GM18517 (cell line): ENCODE data around the gene ZNF800.

Source experiments
- ATAC-seq: cut with Tn5 transposase; IDR thresholded peaks from one replicate; pipeline ENCODE4 v1.9.1; 2021; ENCODE audit warnings: mild to moderate bottlenecking, moderate library complexity; ENCODE audit not compliant: unreplicated experiment

ZNF800 gene

DNA sequence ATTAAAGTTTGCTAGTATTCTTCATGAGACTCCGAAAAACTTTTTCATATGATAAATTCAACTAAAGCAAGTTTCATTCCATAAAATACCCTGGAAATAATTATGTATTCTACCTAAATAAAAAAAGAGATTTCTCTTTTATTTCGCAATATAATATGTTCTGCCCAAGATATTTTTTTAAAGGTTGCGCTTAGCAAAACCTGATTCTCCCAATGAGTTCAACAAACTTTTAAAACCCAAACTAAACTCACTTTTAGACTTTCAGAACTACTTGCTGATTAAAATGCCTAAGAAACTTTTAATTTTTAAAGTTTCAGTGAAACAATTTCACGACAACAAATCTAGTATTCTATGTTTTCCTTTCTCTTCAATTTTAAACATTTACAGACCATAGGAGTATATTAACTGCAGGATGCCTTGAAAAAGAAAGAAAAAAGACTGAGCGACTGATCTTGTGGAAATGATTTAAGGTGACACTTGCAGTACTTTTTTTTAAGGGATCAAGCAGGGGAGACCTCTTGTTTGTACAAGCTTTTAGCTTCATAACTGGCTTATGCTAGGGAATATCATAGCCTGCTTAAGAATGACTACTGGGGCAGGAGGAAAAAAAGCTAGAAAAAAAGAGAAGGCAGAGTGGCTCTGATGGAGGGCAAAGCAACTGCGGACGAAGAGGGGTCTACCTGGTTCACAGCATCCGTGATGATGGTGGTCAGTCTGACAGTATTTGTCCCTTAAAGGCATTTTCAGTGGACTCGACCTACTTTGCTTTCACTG is 1.5 kb downstream of the ZNF800 start:
- ATAC-seq: no peak

DNA sequence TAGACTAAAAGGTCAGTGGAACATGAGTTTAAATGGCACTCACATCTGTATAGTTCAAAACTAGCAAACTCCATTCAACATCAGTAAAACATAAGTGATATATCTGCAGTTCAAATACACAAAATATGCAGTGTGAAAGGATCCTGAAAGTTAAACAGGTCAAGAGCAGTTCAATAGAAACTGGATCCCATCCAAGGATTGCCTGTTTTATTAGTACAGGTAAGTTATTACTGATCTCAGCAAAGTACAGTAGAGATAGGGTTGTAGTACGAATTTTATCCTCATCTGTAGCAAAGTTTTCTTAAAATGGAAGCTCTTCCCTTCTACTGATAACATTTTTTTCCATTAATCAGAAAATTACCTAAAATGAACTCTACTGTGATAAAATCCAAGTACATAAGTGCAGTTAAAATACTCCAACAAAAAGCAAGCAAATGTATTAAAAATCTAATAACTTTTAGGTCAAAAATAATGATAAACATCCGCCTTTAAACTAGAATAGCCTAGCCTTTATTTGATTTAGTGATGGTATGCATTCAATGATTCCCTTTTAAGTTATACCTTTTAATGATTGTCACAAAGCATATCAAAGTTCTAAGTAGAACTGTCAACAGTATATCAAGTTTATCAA is 2.2 kb downstream of the ZNF800 start:
- ATAC-seq: no peak

DNA sequence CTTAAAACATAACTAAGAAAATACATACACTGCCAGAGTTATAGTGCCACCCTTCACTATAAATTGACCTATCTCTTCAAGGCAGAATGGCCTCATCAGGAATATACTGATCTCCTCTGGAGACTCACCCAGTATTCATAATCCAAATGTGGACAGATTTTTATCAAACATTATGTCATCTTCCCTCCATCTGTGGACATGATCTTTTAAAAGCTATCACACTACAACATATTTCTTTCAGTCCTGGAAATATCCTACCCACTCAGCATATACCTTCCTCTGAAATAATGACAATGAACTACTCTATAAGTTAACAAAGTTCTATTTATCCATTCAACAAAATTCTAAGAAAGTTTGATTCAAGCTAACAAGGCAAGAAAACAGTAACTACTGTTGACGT is 3.2 kb downstream of the ZNF800 start:
- ATAC-seq: no peak

DNA sequence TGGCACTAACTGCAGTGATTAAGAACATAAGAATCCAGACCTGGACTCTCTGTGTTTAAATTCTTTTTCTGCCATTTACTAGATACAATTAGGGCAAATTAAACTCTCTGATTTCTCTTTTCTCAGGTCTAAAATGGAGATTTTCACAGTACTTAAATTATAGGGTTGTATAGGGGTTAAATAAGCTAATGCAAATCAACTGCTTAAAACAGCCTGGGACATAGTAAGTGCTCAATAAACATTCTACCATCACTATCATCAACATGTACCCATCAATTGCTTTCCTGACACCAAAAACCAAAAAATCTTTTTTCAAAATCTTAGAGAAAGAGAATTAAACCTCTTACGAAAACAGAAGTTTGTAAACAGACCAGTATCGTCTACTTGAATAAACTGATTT is 4.5 kb downstream of the ZNF800 start:
- ATAC-seq: no peak

DNA sequence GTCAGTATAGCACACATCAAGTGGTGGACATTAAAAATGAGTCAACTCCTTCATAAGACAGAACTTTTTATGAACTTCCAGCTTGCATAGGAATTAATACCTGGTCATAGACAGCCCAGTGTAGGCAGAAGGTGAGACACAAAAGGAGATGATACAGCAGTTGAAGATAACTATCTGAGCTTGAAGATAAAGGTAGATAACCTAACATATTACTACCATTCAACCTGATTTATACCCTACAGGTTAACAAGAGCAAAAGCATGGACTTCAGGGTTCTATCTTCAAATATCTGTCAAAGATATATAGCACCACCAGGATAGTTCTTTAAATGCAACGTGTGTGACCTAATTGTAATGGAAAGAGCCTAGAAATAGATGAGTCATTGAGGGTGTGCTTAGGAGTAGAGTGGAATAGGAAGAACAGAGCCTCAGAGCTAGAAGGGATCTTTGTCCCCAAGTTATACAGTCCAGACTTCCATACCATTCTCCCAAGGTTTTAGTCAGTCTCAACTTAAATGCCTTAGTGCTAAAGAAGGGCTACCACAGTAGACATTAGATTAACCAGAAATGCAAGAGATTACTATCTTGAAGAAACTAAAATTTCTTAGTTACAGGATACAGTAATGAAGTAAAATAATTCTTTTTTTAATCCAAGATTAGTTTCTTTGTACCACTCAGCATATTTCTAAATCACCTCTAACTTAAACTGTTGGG is 9.2 kb downstream of the ZNF800 start:
- ATAC-seq: no peak

DNA sequence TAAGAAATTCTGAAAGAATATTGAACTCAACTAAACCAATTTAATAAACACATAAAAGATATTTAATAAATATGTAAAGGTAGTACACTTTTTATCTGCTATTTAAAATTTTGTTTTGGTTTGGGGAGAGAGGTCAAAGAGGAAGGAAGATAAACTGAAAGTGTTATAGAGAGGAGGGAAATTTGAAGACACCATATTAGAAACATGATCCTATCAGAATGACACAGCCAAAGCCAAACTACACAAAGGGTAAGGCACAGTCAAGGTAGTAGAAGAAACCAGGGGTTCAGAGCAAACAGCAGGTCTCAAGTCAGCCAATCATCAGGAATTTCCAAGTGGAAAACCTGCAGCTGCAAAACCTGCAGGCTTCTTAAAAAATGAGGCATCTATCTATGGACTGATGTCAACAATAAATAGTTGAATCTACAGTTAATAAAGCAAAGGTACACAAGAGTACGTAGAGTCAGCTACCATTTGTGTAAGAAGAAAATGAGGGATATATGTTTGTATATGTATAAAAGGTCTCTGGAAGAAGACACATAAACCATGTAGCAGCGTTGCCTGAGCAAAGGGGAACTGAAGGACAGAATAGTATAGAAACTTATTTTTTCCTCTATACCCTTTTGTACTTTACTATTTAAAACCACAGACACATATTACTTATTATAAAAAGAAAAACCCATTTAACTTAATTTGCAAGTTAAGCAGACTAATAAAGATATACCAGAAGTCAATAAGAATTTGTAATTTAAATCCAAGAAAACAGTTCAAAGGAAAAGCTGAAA is 10.0 kb downstream of the ZNF800 start:
- ATAC-seq: no peak

DNA sequence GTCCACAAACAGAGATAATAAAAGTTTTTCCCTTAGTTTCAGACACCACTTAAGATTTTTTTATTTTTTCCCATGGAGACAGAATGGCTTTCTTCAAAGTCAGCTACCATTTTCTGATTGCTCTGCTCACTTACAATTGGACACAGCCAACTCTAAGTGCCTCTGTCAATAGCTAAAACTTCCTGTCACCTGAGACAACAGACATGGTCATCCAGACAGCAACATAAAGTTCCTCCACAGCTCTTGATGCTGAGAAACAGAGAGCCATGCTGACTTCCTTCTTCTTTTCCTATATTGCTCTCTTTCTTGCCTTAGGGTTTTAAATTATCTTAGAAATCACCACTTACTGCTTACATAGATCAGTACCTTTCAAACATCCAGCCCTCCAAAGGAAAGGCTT is 12.0 kb downstream of the ZNF800 start:
- no peak for ATAC-seq

DNA sequence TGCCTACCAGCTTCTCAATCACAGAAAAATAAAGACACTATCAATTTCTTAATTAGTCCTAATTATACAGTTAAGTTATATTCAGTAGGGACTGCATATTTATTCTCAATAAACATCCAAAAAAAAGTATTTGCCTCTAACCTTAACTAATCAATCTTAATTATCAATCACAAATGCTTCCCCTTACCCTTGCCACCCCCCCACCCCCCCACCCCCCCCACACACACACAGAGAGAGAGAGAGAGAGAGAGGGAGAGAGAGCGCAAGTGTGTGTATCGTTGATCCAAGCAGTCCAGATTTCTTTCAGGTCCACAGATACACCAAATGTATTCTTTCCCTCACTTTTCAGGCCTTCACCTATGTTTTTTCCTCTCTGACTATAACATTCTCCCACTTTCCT is 12.9 kb downstream of the ZNF800 start:
- no peak for ATAC-seq

DNA sequence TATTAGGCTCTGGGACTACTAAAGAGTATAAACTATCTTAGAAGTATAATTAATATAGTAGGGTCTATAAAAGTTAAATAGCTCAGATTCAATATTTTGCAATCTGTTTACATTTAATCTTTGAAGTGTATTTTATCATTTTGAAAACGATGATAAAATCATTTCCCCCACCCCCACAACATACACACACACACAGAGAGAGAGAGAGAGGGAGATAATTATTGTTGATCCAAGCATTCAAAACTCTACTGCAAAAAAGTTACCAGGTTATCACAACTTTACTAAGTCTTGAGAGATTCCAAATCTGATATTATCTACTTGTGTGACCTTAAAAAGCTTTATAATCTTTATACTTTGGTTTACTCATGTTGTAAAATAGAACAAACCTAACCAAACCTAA is 14.0 kb downstream of the ZNF800 start:
- no peak for ATAC-seq

DNA sequence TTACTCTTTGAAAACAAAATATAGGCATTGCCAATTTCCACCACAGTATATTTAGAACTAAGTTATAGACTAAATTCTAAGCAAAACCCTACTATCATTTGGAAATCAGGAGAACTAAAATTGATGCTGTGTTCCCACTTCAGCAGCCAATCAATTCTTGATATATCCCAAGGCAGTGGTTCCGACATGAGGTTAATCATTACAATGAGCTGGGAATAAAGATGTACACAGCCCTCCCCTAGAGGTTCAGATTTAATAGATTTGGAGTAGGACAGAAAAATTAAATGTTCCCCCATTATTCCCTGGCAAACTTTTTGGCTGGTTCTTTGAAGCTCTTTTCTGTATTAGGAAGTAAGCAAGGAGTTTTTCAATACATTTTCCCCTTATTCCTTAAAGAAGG is 15.1 kb downstream of the ZNF800 start:
- no peak for ATAC-seq

DNA sequence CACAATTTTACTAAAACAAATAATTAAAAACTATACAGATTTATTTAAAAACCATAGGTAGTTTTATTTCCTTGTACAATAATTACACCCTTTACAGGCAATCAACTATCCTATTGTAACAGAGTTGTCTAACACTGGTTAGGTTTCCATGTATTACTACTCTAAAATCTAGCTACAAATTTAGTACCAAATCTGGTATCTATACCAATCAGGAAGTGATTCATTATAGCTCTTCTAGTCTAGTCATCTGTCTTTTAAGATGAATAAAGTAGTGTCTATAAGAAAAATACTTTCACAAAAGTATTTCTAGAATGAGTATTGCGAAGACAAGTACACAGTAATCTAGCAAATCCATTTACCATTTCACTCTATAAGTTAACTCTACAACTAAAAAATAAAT is 16.9 kb downstream of the ZNF800 start:
- no peak for ATAC-seq

DNA sequence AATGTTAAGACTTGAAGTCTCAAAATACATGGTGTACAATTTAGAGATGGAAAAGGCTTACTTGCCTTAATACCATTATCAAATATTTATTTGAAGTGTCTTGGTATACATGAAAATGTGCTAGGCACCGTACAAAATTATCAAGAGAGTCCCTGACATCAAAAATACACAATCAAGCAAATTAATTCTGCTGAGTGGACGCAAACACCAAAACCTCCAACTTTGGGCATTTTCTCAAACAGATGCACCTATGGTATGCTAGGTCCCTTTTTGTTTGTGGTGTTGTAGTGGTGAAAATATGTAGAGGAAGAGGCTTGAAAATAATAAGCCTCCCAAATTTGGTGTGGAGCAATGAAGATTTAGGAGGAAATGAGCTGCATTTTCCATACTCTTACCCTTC is 24.8 kb downstream of the ZNF800 start:
- ATAC-seq: no peak

DNA sequence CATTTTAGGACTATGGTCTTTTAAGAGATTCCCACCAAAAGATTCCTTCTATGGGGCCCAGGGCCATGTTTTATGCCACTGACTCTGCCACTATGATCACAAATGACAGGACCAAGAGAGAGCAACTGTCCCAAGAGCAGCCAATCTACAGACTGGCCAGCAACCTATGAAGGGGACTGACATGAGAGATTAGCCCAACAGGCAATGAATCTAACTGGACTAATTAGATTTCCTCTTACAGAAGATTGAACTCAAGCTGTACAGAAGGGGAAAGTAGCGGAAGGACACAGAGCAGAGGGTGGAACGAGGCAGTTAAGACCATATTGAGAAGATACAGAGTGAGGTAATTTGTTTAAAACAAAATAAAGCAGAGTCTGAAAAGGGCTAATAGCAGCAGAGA is 25.8 kb downstream of the ZNF800 start:
- no peak for ATAC-seq

DNA sequence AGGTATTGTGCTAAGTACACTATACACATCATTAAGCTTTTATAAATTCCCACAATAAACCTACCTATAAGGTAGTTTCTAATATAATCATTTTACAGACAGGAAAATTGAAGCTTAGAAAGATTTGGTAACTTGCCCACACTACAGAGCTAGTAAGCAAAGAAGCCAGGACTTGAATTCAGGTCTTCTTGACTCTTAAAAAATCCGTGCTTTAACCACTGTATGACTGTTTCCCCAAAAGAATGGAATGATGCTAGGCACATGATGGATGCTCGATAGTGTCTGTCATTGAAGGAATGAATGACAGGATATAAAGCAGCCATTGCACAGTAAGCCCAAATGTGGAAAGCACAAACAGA is 26.6 kb downstream of the ZNF800 start:
- ATAC-seq: no peak

DNA sequence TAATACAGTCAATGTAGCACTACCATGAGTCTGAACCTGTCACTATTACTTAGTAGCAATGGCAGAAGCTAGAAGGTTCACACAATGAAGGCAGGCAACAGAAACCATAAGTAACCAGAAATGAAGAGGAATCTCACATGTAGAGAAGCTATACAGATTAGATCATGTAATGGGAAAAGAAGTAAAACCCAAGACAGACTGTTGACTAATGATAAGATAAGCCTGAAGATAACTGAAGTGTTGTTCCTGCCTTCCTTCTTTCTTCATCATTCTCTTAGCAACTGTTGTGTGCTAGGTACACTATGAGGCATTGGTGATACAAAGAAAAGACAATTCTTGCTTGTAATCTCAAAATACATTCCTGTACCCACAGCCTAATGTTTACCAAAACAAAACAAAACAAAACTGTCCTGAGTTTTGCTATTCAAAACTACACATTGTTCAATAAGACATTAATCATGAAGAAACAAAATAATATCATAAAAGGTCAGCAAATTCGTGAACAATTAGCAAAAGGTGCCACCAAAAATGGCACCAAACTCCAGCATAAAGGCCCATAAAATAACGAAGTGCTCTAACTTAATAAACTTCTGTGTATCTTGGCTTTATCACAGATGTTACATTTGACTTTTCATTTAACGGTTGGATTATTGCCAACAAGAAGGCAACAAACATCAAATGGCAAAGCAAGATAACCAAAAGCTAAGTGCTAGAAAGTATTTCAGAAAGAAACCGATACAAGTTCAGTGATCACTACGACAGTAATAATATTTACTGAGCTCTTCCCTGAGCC is 27.1 kb downstream of the ZNF800 start:
- ATAC-seq: no peak

DNA sequence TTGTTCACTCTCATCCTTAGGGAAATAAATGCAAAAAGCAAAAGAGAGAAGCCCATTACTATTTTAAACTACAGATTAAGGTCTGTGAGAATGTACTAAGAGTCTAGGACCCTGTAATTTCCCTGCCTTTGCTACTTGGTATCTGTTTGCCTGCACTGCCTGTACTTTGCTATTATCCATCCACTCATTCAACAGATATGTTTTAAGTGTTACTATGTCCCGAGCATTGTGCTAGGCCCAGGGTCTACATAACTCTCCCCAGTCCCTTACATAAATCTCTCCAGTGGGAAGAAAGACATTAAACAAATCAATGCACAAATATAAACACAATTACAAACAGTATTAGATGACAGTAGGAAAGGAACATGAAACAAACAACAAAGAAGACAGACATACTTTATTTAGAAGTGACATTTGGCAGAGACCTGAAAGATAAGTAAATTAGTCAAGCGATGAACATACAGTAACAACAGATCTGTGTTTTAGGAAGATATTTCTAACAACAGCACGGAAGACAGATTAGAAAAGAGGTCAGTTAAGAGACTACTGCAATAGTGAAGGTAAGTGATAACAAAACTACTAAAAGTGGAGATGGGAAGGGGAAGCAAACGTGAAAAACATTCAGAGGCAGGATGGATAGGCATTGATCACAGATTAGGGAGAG is 30.0 kb downstream of the ZNF800 start:
- no peak for ATAC-seq

DNA sequence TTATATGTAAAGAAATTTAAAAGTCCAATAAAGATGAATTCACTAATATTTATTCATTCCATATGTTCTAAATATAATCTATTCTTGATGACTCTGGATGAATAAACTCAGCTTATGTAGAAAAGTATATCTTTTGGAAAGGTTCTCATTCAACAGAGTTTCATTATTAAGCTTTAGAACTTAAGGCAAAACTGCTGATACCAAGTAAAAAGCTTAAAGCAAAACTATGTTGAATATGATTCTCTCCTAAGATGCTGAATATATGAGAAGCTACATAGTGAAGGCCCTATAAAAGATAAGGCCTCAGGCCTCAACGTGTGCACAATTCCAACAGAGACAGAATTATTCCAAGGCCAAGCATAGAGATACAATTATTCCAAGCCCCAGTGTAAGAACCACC is 30.8 kb downstream of the ZNF800 start:
- ATAC-seq: no peak

DNA sequence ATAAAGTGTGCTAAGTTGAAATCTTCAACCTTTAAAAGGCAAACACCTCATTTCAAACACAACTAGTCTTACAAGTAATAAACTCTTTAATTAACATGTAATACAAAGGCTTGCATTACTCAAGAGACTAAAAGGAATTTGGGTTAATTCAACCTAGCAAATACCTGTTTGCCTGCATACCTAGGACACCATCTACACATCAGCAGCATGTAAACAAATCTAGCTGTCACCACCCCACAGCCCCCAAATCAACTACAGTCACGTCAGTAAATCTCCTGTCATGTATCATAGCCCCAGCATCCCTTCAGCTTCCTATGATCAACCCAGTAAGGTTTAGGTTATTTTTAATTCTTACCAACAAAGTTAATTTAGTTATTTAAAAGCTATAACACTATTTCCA is 33.5 kb downstream of the ZNF800 start:
- ATAC-seq: no peak

DNA sequence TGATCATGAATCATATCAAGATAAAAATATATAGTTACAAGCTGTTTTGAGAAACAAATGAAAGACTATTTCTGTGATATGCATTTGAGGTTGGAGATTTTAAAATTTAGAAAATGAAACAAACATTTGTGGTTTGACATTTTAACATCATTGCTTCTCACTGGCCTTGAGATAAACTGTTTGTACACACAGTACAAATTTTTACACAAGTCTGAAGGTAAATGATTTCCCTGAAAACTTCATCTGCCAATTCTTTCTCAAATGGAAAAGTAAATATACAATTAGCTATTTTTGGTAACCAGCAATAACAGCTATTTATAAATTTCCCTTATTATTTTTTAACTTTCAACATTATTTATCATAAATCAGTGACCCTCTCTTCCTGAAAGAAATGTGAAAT is 38.6 kb downstream of the ZNF800 start:
- no peak for ATAC-seq

DNA sequence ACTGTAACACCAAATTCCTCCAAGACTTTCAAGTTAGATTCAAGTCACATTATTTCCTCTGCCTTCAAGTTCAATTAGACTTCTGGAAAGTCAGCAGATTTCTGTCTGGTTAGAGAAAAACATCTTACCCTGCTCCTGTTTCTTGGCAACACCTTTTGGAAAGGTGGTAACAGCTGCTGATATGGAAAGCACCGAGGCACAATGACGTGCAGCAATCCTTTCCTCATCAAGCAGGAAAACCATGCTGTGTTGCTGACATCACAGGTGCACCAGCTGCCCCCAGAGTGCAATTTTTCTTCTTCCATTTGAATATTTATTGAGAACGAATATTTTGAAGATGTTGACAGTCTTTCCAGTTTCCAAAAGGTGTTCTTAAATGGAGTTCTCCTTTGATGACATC is 41.9 kb downstream of the ZNF800 start:
- no peak for ATAC-seq
